Mucosa of descending colon (tissue), 3 donors: ENCODE measurements around the gene TMEM218. TPM values are rescaled to one million over a fixed set of nuclear protein-coding genes. Genes with fewer than 3 reads are reported as not detected.
"Not testable (repeated sequence)": the region's sequence is repeated elsewhere in the genome, so short reads cannot be mapped to it uniquely, and the experiment has no call there.

Source experiments
- ATAC-seq: fragments of 200-7000 bp; cut with Tn5 transposase; one replicate; pipeline ENCODE4 v1.9.1; 2020; ENCODE audit warnings: mild to moderate bottlenecking, moderate library complexity
- DNase-seq, 3 donors: peaks; one replicate each; pipeline ENCODE4 v3.0.0-alpha.2; 2020
- H3K36me3 ChIP-seq: fragments of 200-600 bp; one replicate; pipeline ENCODE4 v1.8.0; 2021; ENCODE audit warnings: low read depth, mild to moderate bottlenecking
- H3K4me1 ChIP-seq: fragments of 200-600 bp; one replicate; pipeline ENCODE4 v1.8.0; 2021; ENCODE audit warnings: low read depth, mild to moderate bottlenecking
- H3K4me3 ChIP-seq: fragments of 200-600 bp; one replicate; pipeline ENCODE4 v1.8.0; 2021; ENCODE audit warnings: mild to moderate bottlenecking
- H3K9me3 ChIP-seq: fragments of 200-600 bp; one replicate; pipeline ENCODE4 v1.8.0; 2021; ENCODE audit warnings: mild to moderate bottlenecking
- CTCF ChIP-seq: fragments of 200-600 bp; IDR thresholded peaks from one replicate; pipeline ENCODE4 v1.8.0; 2022; ENCODE audit warnings: antibody characterized with exemption, mild to moderate bottlenecking
- intact Hi-C, 2 donors: fragments of 100-400 bp; cut with DNase I in 1 of 2; cut with micrococcal nuclease in 1 of 2; formaldehyde crosslinking; loops; one replicate each; pipeline versions ENCODE4 v1.11.0 to v1.11.1; 2022; cut with DNase I, micrococcal nuclease
- total RNA-seq, 3 donors: library from RNA; stranded (reverse); fragmentation: NEBNext Ultra II Directional in 2 of 3; extraction: Animal tissue kit (Norgen Biotek cat#: 25700) in 2 of 3; gene quantifications; one replicate each; pipeline versions ENCODE4 v1.2.1 to v1.2.4, GENCODE V29; 2021 to 2023
- donor health status: DM: no; HTN: no; CAD: no; lungs with moderate emphysema.
- donor health status: DM: no; HTN: no; CAD: no.
- donor health status: DM: no; HTN: yes; CAD: no.

The TMEM218 gene
- total RNA-seq, 3 donors from 2014 or later, result 12.5 to 16.9 (median 16.1) TPM

GRCh38 chr11:125090816-125091215 is 20.6 kb downstream of the TMEM218 start:
- no peaks in the 10 kb centered on the region for H3K4me1 ChIP-seq
- no peaks in the 10 kb centered on the region for H3K36me3 ChIP-seq
- DNase-seq (no peak), ATAC-seq (no peak)
- no peaks in the 10 kb centered on the region for H3K9me3 ChIP-seq
- TF ChIP-seq CTCF, result no peak
- intact Hi-C loops, result no loop called here
- no peak overlapping the region for H3K4me3 ChIP-seq

GRCh38 chr11:125090151-125090550 is 21.3 kb downstream of the TMEM218 start:
- H3K4me3 ChIP-seq, H3K36me3 ChIP-seq, intact Hi-C loops, H3K4me1 ChIP-seq, H3K9me3 ChIP-seq, ATAC-seq, DNase-seq: not testable (repeated sequence)

GRCh38 chr11:125089481-125089880 is 21.9 kb downstream of the TMEM218 start:
- intact Hi-C loops, H3K4me1 ChIP-seq, H3K36me3 ChIP-seq, ATAC-seq, DNase-seq, H3K4me3 ChIP-seq, H3K9me3 ChIP-seq: not testable (repeated sequence)

- TF ChIP-seq CTCF, result no peak
- intact Hi-C loops, result no loop called here
- no peak for DNase-seq
- no peaks in the 10 kb centered on the region for H3K4me1 ChIP-seq
- H3K9me3 ChIP-seq, result no peaks in the 10 kb centered on the region
- H3K4me3 ChIP-seq, result no peak overlapping the region
- H3K36me3 ChIP-seq, result no peaks in the 10 kb centered on the region
- ATAC-seq, result no peak
Observed at GRCh38 chr11:125088576-125089455, 22.6 kb downstream of the TMEM218 start.

- Histone ChIP-seq H3K4me1 (no peaks in the 10 kb centered on the region), H3K9me3 (no peaks in the 10 kb centered on the region), H3K36me3 (no peaks in the 10 kb centered on the region), H3K4me3 (no peak overlapping the region)
- ATAC-seq (no peak), DNase-seq (no peak)
- intact Hi-C loops, result no loop called here
- no peak for TF ChIP-seq CTCF
Observed at GRCh38 chr11:125088123-125088522, 23.3 kb downstream of the TMEM218 start.

- ATAC-seq (no peak), DNase-seq (peak in 1 of 3 donors; percentile 39)
- Histone ChIP-seq H3K9me3 (no peaks in the 10 kb centered on the region), H3K36me3 (no peaks in the 10 kb centered on the region), H3K4me1 (no peaks in the 10 kb centered on the region), H3K4me3 (no peak overlapping the region)
- TF ChIP-seq CTCF, result no peak
- intact Hi-C loops, result no loop called here
Observed at GRCh38 chr11:125086633-125087296, 24.7 kb downstream of the TMEM218 start.
